ENCODE measurements around the gene GLIS1.

- TF ChIP-seq CTCF (conservative IDR thresholded peaks at IDR 0.05) (no peak), ZFX (IDR thresholded peaks at IDR 0.05) (no peak)
These were observed 178.1 kb downstream of the GLIS1 start for GRCh38 chr1:53560581-53561502.
